Endodermal cell (in vitro differentiated cells): ENCODE results near the gene RBMS1. TPM values are rescaled to one million over a fixed set of nuclear protein-coding genes. Genes with fewer than 3 reads are reported as not detected.

Experiments used
- DNase-seq: peaks from one replicate; pipeline ENCODE4 v3.0.0-alpha.2; 2017
- H3K27ac ChIP-seq: 2 replicates; pipeline ENCODE4 v1.5.1; 2013; ENCODE audit warnings: mild to moderate bottlenecking, low read depth, low read length, moderate library complexity
- H3K27me3 ChIP-seq: 2 replicates; pipeline ENCODE4 v1.6.1; 2013; ENCODE audit warnings: mild to moderate bottlenecking, low read length, moderate library complexity; ENCODE audit not compliant: insufficient read depth, control insufficient read depth, poor library complexity, severe bottlenecking
- H3K36me3 ChIP-seq: 2 replicates; pipeline ENCODE4 v1.7.0; 2013; ENCODE audit warnings: mild to moderate bottlenecking, low read length, moderate library complexity; ENCODE audit not compliant: control insufficient read depth, insufficient read depth
- H3K4me1 ChIP-seq: one replicate; pipeline ENCODE4 v1.7.0; 2013; ENCODE audit warnings: low read length; ENCODE audit not compliant: control insufficient read depth, insufficient read depth
- H3K4me3 ChIP-seq: 2 replicates; pipeline ENCODE4 v1.5.1; 2013; ENCODE audit warnings: mild to moderate bottlenecking, low read length, moderate library complexity
- H3K9ac ChIP-seq: 2 replicates; pipeline ENCODE4 v1.6.1; 2013; ENCODE audit warnings: mild to moderate bottlenecking, low read length, moderate library complexity; ENCODE audit not compliant: poor library complexity, severe bottlenecking; ENCODE audit errors: extremely low read depth
- H3K9me3 ChIP-seq: 2 replicates; pipeline ENCODE4 v1.6.1; 2013; ENCODE audit warnings: mild to moderate bottlenecking, low read length, moderate library complexity; ENCODE audit not compliant: control insufficient read depth
- H3K27ac Mint-ChIP-seq: 2 replicates; pipeline ENCODE4 v1.8.0; 2020; ENCODE audit warnings: mixed read lengths
- H3K27me3 Mint-ChIP-seq: 2 replicates; pipeline ENCODE4 v1.8.0; 2021; ENCODE audit warnings: mild to moderate bottlenecking, mixed read lengths; ENCODE audit not compliant: insufficient read depth
- H3K36me3 Mint-ChIP-seq: 2 replicates; pipeline ENCODE4 v1.8.0; 2020; ENCODE audit warnings: low read depth, mixed read lengths
- H3K4me1 Mint-ChIP-seq: 2 replicates; pipeline ENCODE4 v1.8.0; 2020; ENCODE audit warnings: mixed read lengths
- H3K4me3 Mint-ChIP-seq: 2 replicates; pipeline ENCODE4 v1.8.0; 2020; ENCODE audit warnings: mild to moderate bottlenecking, moderate library complexity, mixed read lengths
- H3K9me3 Mint-ChIP-seq: 2 replicates; pipeline ENCODE4 v1.8.0; 2020; ENCODE audit warnings: mild to moderate bottlenecking, mixed read lengths
- WGBS, 2 experiments: methylation state at CpG; one replicate each; pipeline versions ENCODE4 v1.1.5 to v1.1.7; 2013; ENCODE audit warnings: missing lambda C conversion rate in 2 of 2, mixed read lengths in 1 of 2; ENCODE audit not compliant: insufficient coverage in 1 of 2, insufficient read length in 1 of 2; 5-methylcytosine and 5-hydroxymethylcytosine counted together
- long read RNA-seq, 4 experiments: library from polyadenylated mRNA in 2 of 4; library from RNA in 1 of 4; library from capped mRNA in 1 of 4; stranded (forward) in 3 of 4; unstranded in 1 of 4; transcript quantifications; one replicate each; pipeline ENCODE4 v2.0.0, GENCODE V29; 2020 to 2021; ENCODE audit warnings: inconsistent platforms in 1 of 4
- polyA plus RNA-seq, 2 experiments: library from polyadenylated mRNA; stranded (reverse); fragments of 50-300 nt; gene quantifications; one replicate each; pipeline ENCODE4 v1.2.3, GENCODE V29; 2013
- total RNA-seq, 2 donors: library from RNA; stranded (reverse); fragmentation: NEBNext Ultra II Directional in 1 of 2; extraction: Animal tissue kit (Norgen Biotek cat#: 25700) in 1 of 2; gene quantifications; 2 replicates in 1 of 2; 3 replicates in 1 of 2; pipeline ENCODE4 v1.2.1, GENCODE V29; 2021
- TF ChIP-seq, protein P1 (sequence below): fragments of 200-600 bp; sonication (generic); conservative IDR thresholded peaks from 2 replicates; pipeline ENCODE4 v1.5.0; 2021; ENCODE audit warnings: antibody characterized with exemption, mild to moderate bottlenecking

RBMS1 gene, protein sequence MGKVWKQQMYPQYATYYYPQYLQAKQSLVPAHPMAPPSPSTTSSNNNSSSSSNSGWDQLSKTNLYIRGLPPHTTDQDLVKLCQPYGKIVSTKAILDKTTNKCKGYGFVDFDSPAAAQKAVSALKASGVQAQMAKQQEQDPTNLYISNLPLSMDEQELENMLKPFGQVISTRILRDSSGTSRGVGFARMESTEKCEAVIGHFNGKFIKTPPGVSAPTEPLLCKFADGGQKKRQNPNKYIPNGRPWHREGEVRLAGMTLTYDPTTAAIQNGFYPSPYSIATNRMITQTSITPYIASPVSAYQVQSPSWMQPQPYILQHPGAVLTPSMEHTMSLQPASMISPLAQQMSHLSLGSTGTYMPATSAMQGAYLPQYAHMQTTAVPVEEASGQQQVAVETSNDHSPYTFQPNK
- total RNA-seq = 100 to 1,000 TPM in 1 of 2 donors, 10 to 100 TPM in 1; 90.7 to 124 TPM
- polyA plus RNA-seq (2013, experiment 1 of 2) = 63.0 TPM
- polyA plus RNA-seq (2013, experiment 2 of 2) = 69.2 TPM
- long read RNA-seq, experiment 1, full-length matches to known transcripts = 3 of 49 reads
- long read RNA-seq, experiment 1, partial matches to known transcripts = 3 of 49 reads
- long read RNA-seq, experiment 1, other reads (novel, unspliced or antisense) = 43 of 49 reads
- long read RNA-seq, experiment 2, full-length matches to known transcripts = 21 of 146 reads
- long read RNA-seq, experiment 2, partial matches to known transcripts = 5 of 146 reads
- long read RNA-seq, experiment 2, other reads (novel, unspliced or antisense) = 120 of 146 reads
- long read RNA-seq, experiment 3, full-length matches to known transcripts = 13 of 97 reads
- long read RNA-seq, experiment 3, partial matches to known transcripts = 17 of 97 reads
- long read RNA-seq, experiment 3, other reads (novel, unspliced or antisense) = 67 of 97 reads
- long read RNA-seq, experiment 4, partial matches to known transcripts = 28 of 43 reads
- long read RNA-seq, experiment 4, other reads (novel, unspliced or antisense) = 13 of 43 reads

GRCh38 chr2:160493227-160494028 lies at the start of gene RBMS1:
RBMS1 (minus strand) TSS chr2:160493807; CDS start chr2:160493363, 444 bp downstream.
- TF ChIP-seq, protein P1, sequence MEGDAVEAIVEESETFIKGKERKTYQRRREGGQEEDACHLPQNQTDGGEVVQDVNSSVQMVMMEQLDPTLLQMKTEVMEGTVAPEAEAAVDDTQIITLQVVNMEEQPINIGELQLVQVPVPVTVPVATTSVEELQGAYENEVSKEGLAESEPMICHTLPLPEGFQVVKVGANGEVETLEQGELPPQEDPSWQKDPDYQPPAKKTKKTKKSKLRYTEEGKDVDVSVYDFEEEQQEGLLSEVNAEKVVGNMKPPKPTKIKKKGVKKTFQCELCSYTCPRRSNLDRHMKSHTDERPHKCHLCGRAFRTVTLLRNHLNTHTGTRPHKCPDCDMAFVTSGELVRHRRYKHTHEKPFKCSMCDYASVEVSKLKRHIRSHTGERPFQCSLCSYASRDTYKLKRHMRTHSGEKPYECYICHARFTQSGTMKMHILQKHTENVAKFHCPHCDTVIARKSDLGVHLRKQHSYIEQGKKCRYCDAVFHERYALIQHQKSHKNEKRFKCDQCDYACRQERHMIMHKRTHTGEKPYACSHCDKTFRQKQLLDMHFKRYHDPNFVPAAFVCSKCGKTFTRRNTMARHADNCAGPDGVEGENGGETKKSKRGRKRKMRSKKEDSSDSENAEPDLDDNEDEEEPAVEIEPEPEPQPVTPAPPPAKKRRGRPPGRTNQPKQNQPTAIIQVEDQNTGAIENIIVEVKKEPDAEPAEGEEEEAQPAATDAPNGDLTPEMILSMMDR = no peak
- peak; percentile 91 for DNase-seq
- H3K9me3 Mint-ChIP-seq = no peaks in the 10 kb centered on the region
- peak within 1 kb of the TSS; percentile 76 for H3K4me3 Mint-ChIP-seq
- no peaks in the 10 kb centered on the region for H3K9me3 ChIP-seq
- peak within 1 kb of the TSS; percentile 84 for H3K27ac ChIP-seq
- no peaks in the 10 kb centered on the region for H3K36me3 Mint-ChIP-seq
- H3K4me1 ChIP-seq = peaks cover 4% of the 10 kb centered on the region
- H3K27ac Mint-ChIP-seq = peak within 1 kb of the TSS; percentile 88
- WGBS, 2 experiments = 0% methylated on average over 46 of the region's 66 CpGs; no CpG with 5 or more reads in 1 of the 2 experiments
- peak within 1 kb of the TSS; percentile 84 for H3K9ac ChIP-seq
- H3K27me3 ChIP-seq = no peaks in the 10 kb centered on the region
- peaks cover 27% of the 10 kb centered on the region for H3K4me1 Mint-ChIP-seq
- H3K27me3 Mint-ChIP-seq = peaks cover 3% of the 10 kb centered on the region
- peak within 1 kb of the TSS; percentile 99 for H3K4me3 ChIP-seq
- H3K36me3 ChIP-seq = no peaks in the 10 kb centered on the region

DNA sequence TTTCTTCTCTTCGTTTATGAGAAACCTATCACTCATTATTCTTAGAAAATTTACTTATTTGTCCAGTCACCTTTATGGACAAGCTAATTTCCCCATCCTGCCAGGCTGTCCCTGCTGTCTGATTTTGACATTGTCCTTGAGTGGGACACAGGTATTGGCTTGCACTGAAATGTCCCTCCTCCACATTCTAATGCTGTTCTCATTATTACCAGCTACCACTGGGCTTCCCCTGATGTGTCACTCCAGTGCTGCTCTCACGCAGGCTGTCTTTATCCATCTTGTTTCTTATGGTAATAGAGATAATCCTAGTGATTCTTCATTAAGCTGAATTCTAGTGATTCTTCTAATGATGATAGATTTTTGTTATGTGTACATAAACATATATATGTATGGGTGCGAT lies 48.1 kb upstream of the RBMS1 start:
- 92% methylated on average over 1 to 2 of the region's 3 CpGs for WGBS, 2 experiments
- Mint-ChIP-seq H3K36me3 (no peaks in the 10 kb centered on the region), H3K27me3 (no peaks in the 10 kb centered on the region), H3K9me3 (no peaks in the 10 kb centered on the region), H3K27ac (no peak overlapping the region), H3K4me3 (no peak overlapping the region), H3K4me1 (peaks cover 2% of the 10 kb centered on the region)
- Histone ChIP-seq H3K4me3 (no peak overlapping the region), H3K9me3 (no peaks in the 10 kb centered on the region), H3K9ac (no peak overlapping the region), H3K27ac (no peak overlapping the region), H3K36me3 (no peaks in the 10 kb centered on the region), H3K27me3 (no peaks in the 10 kb centered on the region), H3K4me1 (no peaks in the 10 kb centered on the region)
- DNase-seq = no peak
- TF ChIP-seq, protein P1 = no peak
